A549 (cell line): ENCODE results near the gene LMTK3. TPM values are rescaled to one million over a fixed set of nuclear protein-coding genes. Genes with fewer than 3 reads are reported as not detected.

ENCODE experiments used
- ATAC-seq, 2 experiments: fragments of 200-7000 bp in 1 of 2; fragments of >200 bp in 1 of 2; cut with Nextera tagmentation in 1 of 2; cut with Tn5 transposase in 1 of 2; 3 replicates each; pipeline versions ENCODE4 v1.8.0 to v1.9.1; 2018 to 2020; ENCODE audit warnings: mild to moderate bottlenecking in 1 of 2, moderate library complexity in 1 of 2
- CTCF ChIA-PET: fragments of 300-600 bp; sonication (Branson Sonifier 250); formaldehyde crosslinking; extraction: SDS; loops from one replicate; lab custom pipeline; 2021; ENCODE audit warnings: antibody characterized with exemption, inconsistent platforms; lab: Yijun Ruan, JAX
- POLR2A ChIA-PET: fragments of 350-600 bp; formaldehyde crosslinking; extraction: SDS; loops from one replicate; lab custom pipeline; 2021; ENCODE audit warnings: antibody characterized with exemption, inconsistent platforms; lab: Yijun Ruan, JAX
- DNase-seq, 2 experiments: peaks; one replicate each; pipeline versions ENCODE4 v3.0.0 to v3.0.0-alpha.2; 2011 to 2016; ENCODE audit warnings: low read depth in 1 of 2, low spot score in 1 of 2
- FAIRE-seq: peaks from 2 replicates; lab custom pipeline; 2011; peaks lifted over from hg19 to GRCh38; lab: Jason Lieb, UNC
- H3K27ac ChIP-seq, 2 experiments: fragments of >200 bp; sonication (Bioruptor Twin); formaldehyde crosslinking; 3 replicates each; pipeline ENCODE4 v1.5.1; 2016 to 2017
- H3K4me1 ChIP-seq: fragments of >200 bp; sonication (Bioruptor Twin); formaldehyde crosslinking; 3 replicates; pipeline ENCODE4 v1.6.1; 2016
- H3K4me2 ChIP-seq: fragments of >200 bp; sonication (Bioruptor Twin); formaldehyde crosslinking; 3 replicates; pipeline ENCODE4 v1.6.1; 2016
- H3K4me3 ChIP-seq: fragments of >200 bp; sonication (Bioruptor Twin); formaldehyde crosslinking; 3 replicates; pipeline ENCODE4 v1.5.1; 2016
- H3K9me3 ChIP-seq: fragments of >200 bp; sonication (Bioruptor Twin); formaldehyde crosslinking; 3 replicates; pipeline ENCODE4 v1.6.1; 2016
- CBX2 ChIP-seq: fragments of 200-600 bp; sonication (generic); IDR thresholded peaks from 2 replicates; pipeline ENCODE4 v1.6.1; 2016; ENCODE audit warnings: low read depth, mild to moderate bottlenecking, borderline replicate concordance
- CEBPB ChIP-seq, 2 experiments: fragments of >200 bp in 1 of 2; sonication (Bioruptor Twin) in 1 of 2; formaldehyde crosslinking in 1 of 2; IDR thresholded peaks; 2 replicates each; pipeline ENCODE4 v1.6.1; 2012 to 2016
- CHD2 ChIP-seq: fragments of 150-350 bp; IDR thresholded peaks from 2 replicates; pipeline ENCODE4 v1.6.1; 2014; ENCODE audit warnings: low read length; ENCODE audit not compliant: partially characterized antibody
- EHF ChIP-seq: fragments of 250-450 bp; sonication (Bioruptor Pico); IDR thresholded peaks from 2 replicates; pipeline ENCODE4 v1.5.0; 2020; ENCODE audit warnings: mild to moderate bottlenecking
- EP300 ChIP-seq, 2 experiments: fragments of >200 bp; sonication (Bioruptor Twin); formaldehyde crosslinking; IDR thresholded peaks; 2 replicates in 1 of 2; 3 replicates in 1 of 2; pipeline ENCODE4 v1.6.1; 2016 to 2017
- FOXS1 ChIP-seq: fragments of 250-450 bp; sonication (Bioruptor Pico); IDR thresholded peaks from 2 replicates; pipeline ENCODE4 v1.5.0; 2020; ENCODE audit warnings: mild to moderate bottlenecking, moderate library complexity
- GATA3 ChIP-seq: IDR thresholded peaks from 2 replicates; pipeline ENCODE4 v1.6.1; 2012; ENCODE audit warnings: borderline replicate concordance
- HDAC2 ChIP-seq: fragments of 200-600 bp; sonication (generic); IDR thresholded peaks from 2 replicates; pipeline ENCODE4 v1.6.1; 2016
- HOXB13 ChIP-seq: fragments of 250-450 bp; sonication (Bioruptor Pico); IDR thresholded peaks from 2 replicates; pipeline ENCODE4 v1.5.0; 2020; ENCODE audit warnings: low read depth, mild to moderate bottlenecking, moderate library complexity
- KDM1A ChIP-seq: fragments of 200-600 bp; sonication (generic); IDR thresholded peaks from 2 replicates; pipeline ENCODE4 v1.6.1; 2016; ENCODE audit warnings: low read depth, mild to moderate bottlenecking
- MAZ ChIP-seq: fragments of 150-350 bp; IDR thresholded peaks from 2 replicates; pipeline ENCODE4 v1.6.1; 2014; ENCODE audit warnings: antibody characterized with exemption, low read depth, low read length, borderline replicate concordance
- PHF8 ChIP-seq: fragments of 200-600 bp; sonication (generic); IDR thresholded peaks from 2 replicates; pipeline ENCODE4 v1.6.1; 2016; ENCODE audit warnings: low read depth, mild to moderate bottlenecking, antibody characterized with exemption, moderate library complexity, borderline replicate concordance
- POLR2AphosphoS2 ChIP-seq: conservative IDR thresholded peaks from 2 replicates; pipeline ENCODE4 v1.6.1; 2012; ENCODE audit warnings: low read length, improper control_type of control experiment, inconsistent platforms
- RARB ChIP-seq: fragments of 250-450 bp; sonication (Bioruptor Pico); IDR thresholded peaks from 2 replicates; pipeline ENCODE4 v1.8.0; 2021; ENCODE audit warnings: mild to moderate bottlenecking, moderate library complexity
- RFX5 ChIP-seq: fragments of 450-650 bp; IDR thresholded peaks from 2 replicates; pipeline ENCODE4 v1.7.1; 2014; ENCODE audit warnings: antibody characterized with exemption, mild to moderate bottlenecking, moderate library complexity
- RNF2 ChIP-seq: fragments of 200-600 bp; sonication (generic); IDR thresholded peaks from 2 replicates; pipeline ENCODE4 v1.6.1; 2016; ENCODE audit warnings: low read depth, mild to moderate bottlenecking, antibody characterized with exemption, moderate library complexity, borderline replicate concordance
- SMC3 ChIP-seq: fragments of >200 bp; sonication (Bioruptor Twin); formaldehyde crosslinking; IDR thresholded peaks from 3 replicates; pipeline ENCODE4 v1.6.1; 2018; ENCODE audit warnings: inconsistent platforms
- ZFP36 ChIP-seq: fragments of 450-650 bp; IDR thresholded peaks from 2 replicates; pipeline ENCODE4 v1.6.1; 2014; ENCODE audit warnings: borderline replicate concordance; ENCODE audit not compliant: partially characterized antibody
- ZNF302 ChIP-seq: fragments of 250-450 bp; sonication (Bioruptor Pico); IDR thresholded peaks from 2 replicates; pipeline ENCODE4 v1.9.0; 2021; ENCODE audit warnings: inconsistent platforms, mild to moderate bottlenecking, moderate library complexity
- WGBS: methylation state at CpG from one replicate; pipeline ENCODE4 v1.1.6; 2017; ENCODE audit errors: missing lambda C conversion rate; 5-methylcytosine and 5-hydroxymethylcytosine counted together
- polyA plus RNA-seq, 4 experiments: library from polyadenylated mRNA; depleted of rRNA in 3 of 4; stranded (reverse); fragments of >200 nt; fragmentation: RNase III in 1 of 4; extraction: RNeasy Plus Mini Kit Qiagen cat#74134 plus additional on column Dnase treatment in 1 of 4; gene quantifications; 2 replicates in 3 of 4; 3 replicates in 1 of 4; pipeline ENCODE4 v1.2.3, GENCODE V29; 2011 to 2017
- TF ChIP-seq, protein P1 (sequence below): fragments of 200-600 bp; sonication (generic); IDR thresholded peaks from 2 replicates; pipeline ENCODE4 v1.6.1; 2016; ENCODE audit warnings: antibody characterized with exemption, mild to moderate bottlenecking, moderate library complexity
- TF ChIP-seq, protein P2 (sequence below): IDR thresholded peaks from 2 replicates; pipeline ENCODE4 v1.6.1; 2012
- TF ChIP-seq, protein P3 (sequence below): fragments of 250-450 bp; sonication (Bioruptor Pico); IDR thresholded peaks from 2 replicates; pipeline ENCODE4 v1.5.0; 2020; ENCODE audit warnings: low read depth, mild to moderate bottlenecking, moderate library complexity
- TF ChIP-seq, protein P4 (sequence below): fragments of 150-350 bp; IDR thresholded peaks from 2 replicates; pipeline ENCODE4 v1.6.1; 2014; ENCODE audit warnings: low read depth, mild to moderate bottlenecking, low read length
- TF ChIP-seq, protein P5 (sequence below): fragments of >200 bp; sonication (Bioruptor Twin); formaldehyde crosslinking; IDR thresholded peaks from 2 replicates; pipeline ENCODE4 v1.6.1; 2016

The LMTK3 gene
- polyA plus RNA-seq, 2 of the 4 experiments (the other 2 are of a cell fraction) = 0.62 to 6.1 TPM

DNA sequence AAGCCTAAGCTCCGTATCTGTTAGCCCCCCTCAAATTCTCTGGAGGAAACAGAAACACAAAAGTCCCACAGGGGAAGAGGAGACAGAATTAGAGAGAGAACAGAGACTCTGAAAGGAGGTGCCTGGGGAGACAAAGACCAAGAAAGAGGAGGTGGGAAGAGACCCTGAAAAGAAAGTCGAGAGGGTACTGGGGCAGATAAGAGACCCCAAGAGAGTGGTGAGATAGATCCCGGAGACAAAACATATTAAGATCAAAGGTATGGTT lies 66.8 kb downstream of the LMTK3 start:
- H3K4me1 ChIP-seq = peaks cover 23% of the 10 kb centered on the region
- no peaks in the 10 kb centered on the region for H3K9me3 ChIP-seq
- TF ChIP-seq, protein P1, sequence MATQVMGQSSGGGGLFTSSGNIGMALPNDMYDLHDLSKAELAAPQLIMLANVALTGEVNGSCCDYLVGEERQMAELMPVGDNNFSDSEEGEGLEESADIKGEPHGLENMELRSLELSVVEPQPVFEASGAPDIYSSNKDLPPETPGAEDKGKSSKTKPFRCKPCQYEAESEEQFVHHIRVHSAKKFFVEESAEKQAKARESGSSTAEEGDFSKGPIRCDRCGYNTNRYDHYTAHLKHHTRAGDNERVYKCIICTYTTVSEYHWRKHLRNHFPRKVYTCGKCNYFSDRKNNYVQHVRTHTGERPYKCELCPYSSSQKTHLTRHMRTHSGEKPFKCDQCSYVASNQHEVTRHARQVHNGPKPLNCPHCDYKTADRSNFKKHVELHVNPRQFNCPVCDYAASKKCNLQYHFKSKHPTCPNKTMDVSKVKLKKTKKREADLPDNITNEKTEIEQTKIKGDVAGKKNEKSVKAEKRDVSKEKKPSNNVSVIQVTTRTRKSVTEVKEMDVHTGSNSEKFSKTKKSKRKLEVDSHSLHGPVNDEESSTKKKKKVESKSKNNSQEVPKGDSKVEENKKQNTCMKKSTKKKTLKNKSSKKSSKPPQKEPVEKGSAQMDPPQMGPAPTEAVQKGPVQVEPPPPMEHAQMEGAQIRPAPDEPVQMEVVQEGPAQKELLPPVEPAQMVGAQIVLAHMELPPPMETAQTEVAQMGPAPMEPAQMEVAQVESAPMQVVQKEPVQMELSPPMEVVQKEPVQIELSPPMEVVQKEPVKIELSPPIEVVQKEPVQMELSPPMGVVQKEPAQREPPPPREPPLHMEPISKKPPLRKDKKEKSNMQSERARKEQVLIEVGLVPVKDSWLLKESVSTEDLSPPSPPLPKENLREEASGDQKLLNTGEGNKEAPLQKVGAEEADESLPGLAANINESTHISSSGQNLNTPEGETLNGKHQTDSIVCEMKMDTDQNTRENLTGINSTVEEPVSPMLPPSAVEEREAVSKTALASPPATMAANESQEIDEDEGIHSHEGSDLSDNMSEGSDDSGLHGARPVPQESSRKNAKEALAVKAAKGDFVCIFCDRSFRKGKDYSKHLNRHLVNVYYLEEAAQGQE = no peak
- TF ChIP-seq RNF2 (no peak), ZFP36 (no peak), CEBPB (IDR thresholded peaks at IDR 0.05) (no peak), HOXB13 (CRISPR knock-in tag) (no peak), HDAC2 (no peak), FOXS1 (CRISPR knock-in tag) (no peak)
- TF ChIP-seq, protein P2, sequence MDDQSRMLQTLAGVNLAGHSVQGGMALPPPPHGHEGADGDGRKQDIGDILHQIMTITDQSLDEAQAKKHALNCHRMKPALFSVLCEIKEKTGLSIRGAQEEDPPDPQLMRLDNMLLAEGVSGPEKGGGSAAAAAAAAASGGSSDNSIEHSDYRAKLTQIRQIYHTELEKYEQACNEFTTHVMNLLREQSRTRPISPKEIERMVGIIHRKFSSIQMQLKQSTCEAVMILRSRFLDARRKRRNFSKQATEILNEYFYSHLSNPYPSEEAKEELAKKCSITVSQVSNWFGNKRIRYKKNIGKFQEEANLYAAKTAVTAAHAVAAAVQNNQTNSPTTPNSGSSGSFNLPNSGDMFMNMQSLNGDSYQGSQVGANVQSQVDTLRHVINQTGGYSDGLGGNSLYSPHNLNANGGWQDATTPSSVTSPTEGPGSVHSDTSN = no peak
- TF ChIP-seq, protein P3, sequence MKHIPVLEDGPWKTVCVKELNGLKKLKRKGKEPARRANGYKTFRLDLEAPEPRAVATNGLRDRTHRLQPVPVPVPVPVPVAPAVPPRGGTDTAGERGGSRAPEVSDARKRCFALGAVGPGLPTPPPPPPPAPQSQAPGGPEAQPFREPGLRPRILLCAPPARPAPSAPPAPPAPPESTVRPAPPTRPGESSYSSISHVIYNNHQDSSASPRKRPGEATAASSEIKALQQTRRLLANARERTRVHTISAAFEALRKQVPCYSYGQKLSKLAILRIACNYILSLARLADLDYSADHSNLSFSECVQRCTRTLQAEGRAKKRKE (CRISPR knock-in tag) = no peak
- TF ChIP-seq, all 56 proteins: peak for 0
- DNase-seq = no peak
- 25% methylated on average over 3 of the region's 3 CpGs for WGBS
- ATAC-seq = no peak
- Histone ChIP-seq H3K27ac (peak overlapping the region; percentile 90 to 91), H3K4me3 (peak overlapping the region; percentile 81), H3K4me2 (peak overlapping the region; percentile 75)
- ChIA-PET POLR2A (interaction anchor here (0.8 to 2.0 kb wide), 9 partner anchors 31 to 174 kb away, joined by 3 to 11 read pairs (median 5); partner anchors contain the start of genes GRIN2D, KDELR1, RPL18 and SPHK2), CTCF (interaction anchor here (0.6 to 4.6 kb wide), 38 partner anchors 10 to 187 kb away, joined by 3 to 30 read pairs (median 7); partner anchors contain the start of gene KDELR1)
- no peak for FAIRE-seq

DNA sequence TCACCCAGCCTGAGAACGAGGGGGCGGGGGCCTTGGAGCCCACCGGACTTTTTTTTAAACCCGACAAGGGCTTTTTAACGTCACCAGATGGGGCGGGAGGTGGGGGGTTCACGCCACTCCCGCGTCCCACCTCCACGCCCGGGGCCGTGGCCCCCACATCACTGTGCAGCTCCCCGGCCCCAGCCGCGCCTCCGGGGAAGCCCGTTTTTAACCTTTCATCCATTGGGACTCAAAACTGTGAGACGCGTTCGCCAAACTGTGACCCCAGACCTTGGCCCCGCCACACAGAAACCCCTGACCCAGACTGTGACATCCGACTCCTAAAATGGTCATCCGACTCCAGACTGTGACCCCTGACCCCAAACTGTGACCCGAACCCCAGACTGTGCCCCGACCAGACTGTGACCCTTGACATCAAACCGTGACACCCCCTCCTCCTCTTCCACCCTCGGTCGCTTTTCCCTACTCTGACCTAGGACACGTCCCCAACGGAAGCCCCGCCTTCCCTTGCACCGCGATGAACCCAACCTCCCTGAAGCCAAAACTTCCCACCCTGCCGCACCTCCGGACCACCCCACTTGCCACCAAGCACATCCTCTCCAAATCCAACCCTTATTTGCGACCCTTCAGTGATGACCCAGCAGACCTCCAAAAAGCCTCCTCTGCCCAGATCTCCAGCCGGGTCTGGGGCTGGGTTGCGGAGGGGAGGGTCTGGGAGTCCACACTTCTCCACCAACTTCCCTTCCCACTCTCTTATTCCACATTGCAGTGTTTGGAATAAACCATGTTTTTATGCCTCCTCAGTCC lies 67.3 kb downstream of the LMTK3 start:
- ATAC-seq = no peak
- Histone ChIP-seq H3K27ac (peak overlapping the region; percentile 90 to 91), H3K4me1 (peaks cover 23% of the 10 kb centered on the region), H3K4me2 (peak overlapping the region; percentile 75), H3K9me3 (no peaks in the 10 kb centered on the region), H3K4me3 (no peak overlapping the region; the same call in 2 of the 3 replicates)
- DNase-seq = no peak
- POLR2A ChIA-PET = interaction anchor here (0.6 to 1.2 kb wide), 3 partner anchors 44 to 175 kb away, joined by 3 to 8 read pairs (median 3); partner anchors contain the start of genes RPL18 and SPHK2
- TF ChIP-seq POLR2AphosphoS2 (no peak), RNF2 (no peak), KDM1A (no peak), CEBPB (IDR thresholded peaks at IDR 0.05) (no peak), ZNF302 (CRISPR knock-in tag) (no peak), EHF (CRISPR knock-in tag) (no peak), CHD2 (no peak), CBX2 (no peak), FOXS1 (CRISPR knock-in tag) (no peak), MAZ (no peak), GATA3 (no peak), PHF8 (no peak), RARB (CRISPR knock-in tag) (no peak), EP300 (IDR thresholded peaks at IDR 0.05) (no peak), SMC3 (no peak), RFX5 (no peak)
- TF ChIP-seq, protein P4, sequence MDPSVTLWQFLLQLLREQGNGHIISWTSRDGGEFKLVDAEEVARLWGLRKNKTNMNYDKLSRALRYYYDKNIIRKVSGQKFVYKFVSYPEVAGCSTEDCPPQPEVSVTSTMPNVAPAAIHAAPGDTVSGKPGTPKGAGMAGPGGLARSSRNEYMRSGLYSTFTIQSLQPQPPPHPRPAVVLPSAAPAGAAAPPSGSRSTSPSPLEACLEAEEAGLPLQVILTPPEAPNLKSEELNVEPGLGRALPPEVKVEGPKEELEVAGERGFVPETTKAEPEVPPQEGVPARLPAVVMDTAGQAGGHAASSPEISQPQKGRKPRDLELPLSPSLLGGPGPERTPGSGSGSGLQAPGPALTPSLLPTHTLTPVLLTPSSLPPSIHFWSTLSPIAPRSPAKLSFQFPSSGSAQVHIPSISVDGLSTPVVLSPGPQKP = no peak
- TF ChIP-seq, protein P5, sequence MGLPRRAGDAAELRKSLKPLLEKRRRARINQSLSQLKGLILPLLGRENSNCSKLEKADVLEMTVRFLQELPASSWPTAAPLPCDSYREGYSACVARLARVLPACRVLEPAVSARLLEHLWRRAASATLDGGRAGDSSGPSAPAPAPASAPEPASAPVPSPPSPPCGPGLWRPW = no peak
- TF ChIP-seq, protein P3 (CRISPR knock-in tag) = no peak
- CTCF ChIA-PET = interaction anchor here (0.6 to 4.6 kb wide), 32 partner anchors 9 to 187 kb away, joined by 3 to 30 read pairs (median 6); no protein-coding TSS in a partner anchor
- WGBS = 87% methylated on average over 38 of the region's 38 CpGs
- FAIRE-seq = no peak
